DOHH2 (cell line): ENCODE data around the gene STPG2.
"Not testable (repeated sequence)": the region's sequence is repeated elsewhere in the genome, so short reads cannot be mapped to it uniquely, and the experiment has no call there.

ENCODE experiments used
- CTCF ChIP-seq: fragments of 200-600 bp; sonication (generic); IDR thresholded peaks from one replicate; pipeline ENCODE4 v1.5.1; 2014; ENCODE audit warnings: antibody characterized with exemption, mild to moderate bottlenecking, low read depth, low read length; ENCODE audit not compliant: poor library complexity, severe bottlenecking
- EZH2phosphoT487 ChIP-seq: fragments of 200-600 bp; sonication (generic); IDR thresholded peaks from 2 replicates; pipeline ENCODE4 v1.6.1; 2017; ENCODE audit warnings: borderline replicate concordance, mild to moderate bottlenecking, antibody characterized with exemption, low read length, moderate library complexity, mixed read lengths

GRCh38 chr4:97903436-97904189, 239.7 kb downstream of the STPG2 start:
- TF ChIP-seq CTCF, EZH2phosphoT487: not testable (repeated sequence)
